Stimulated activated CD4-positive, alpha-beta T cell treated with anti-CD3 and anti-CD28 coated beads, TNF-alpha, amount 100 ng/mL, for 24 hours (primary cell): ENCODE results near the gene TMEM244.
"Not testable (repeated sequence)": the region's sequence is repeated elsewhere in the genome, so short reads cannot be mapped to it uniquely, and the experiment has no call there.

Source experiments
- DNase-seq, 3 experiments: peaks; one replicate each; pipeline ENCODE4 v3.0.0-alpha.2; 2020; ENCODE audit warnings: low read depth in 3 of 3

The TMEM244 gene

DNA sequence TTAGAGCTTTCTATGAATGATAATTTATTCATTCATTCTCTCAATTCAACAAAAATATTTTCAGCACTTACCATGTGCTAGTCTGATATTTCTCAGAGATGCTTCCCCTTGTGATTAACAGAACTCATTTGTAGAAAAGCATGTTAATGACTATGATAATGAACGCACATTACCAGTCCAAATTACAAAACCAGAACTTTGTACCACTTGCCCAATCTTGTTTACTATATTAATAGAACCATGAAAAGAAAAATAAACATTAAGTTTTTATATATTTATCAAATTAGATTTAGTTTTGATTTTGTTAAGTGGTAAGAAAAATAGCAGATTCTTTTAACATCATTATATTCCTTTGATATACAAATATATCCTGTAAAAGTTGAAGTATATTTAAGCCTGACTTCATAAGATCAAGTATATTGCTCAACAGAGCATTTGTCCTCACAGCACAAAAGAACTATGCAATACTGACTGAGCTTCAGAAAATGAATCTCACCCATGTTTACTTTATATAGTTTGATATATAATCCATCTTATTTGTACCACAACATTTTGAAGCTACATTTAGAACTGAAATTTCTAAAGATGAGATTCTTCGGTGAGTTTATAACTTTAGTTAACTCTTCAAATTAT lies 48.9 kb downstream of the TMEM244 start:
- DNase-seq = no peak

- DNase-seq = not testable (repeated sequence)
These were observed 54.0 kb downstream of the TMEM244 start for GRCh38 chr6:129807141-129807540.

DNA sequence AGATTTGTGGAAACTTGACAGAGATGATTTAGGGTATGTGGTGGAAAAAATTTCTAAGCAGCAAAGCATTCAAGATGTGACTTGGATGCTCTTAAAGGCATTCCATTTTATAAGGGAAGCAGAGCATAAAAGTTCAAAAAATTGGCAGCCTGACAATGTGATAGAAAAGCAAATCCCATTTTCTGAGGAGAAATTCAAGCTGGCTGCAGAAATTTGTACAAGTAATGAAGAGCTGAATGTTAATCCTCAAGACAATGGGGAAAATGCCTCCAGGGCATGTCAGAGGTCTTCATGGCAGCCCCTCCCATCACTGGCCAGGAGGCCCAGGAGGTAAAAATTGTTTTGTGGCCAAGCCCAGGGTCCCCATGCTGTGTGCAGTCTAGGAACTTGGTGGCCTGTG lies 58.2 kb downstream of the TMEM244 start:
- DNase-seq = not testable (repeated sequence)

- no peak for DNase-seq
These were observed 59.2 kb downstream of the TMEM244 start for GRCh38 chr6:129801909-129802308.

- DNase-seq = no peak
These were observed 65.9 kb downstream of the TMEM244 start for GRCh38 chr6:129795261-129795660.

- DNase-seq = no peak
These were observed 67.7 kb downstream of the TMEM244 start for GRCh38 chr6:129793447-129793846.

DNA sequence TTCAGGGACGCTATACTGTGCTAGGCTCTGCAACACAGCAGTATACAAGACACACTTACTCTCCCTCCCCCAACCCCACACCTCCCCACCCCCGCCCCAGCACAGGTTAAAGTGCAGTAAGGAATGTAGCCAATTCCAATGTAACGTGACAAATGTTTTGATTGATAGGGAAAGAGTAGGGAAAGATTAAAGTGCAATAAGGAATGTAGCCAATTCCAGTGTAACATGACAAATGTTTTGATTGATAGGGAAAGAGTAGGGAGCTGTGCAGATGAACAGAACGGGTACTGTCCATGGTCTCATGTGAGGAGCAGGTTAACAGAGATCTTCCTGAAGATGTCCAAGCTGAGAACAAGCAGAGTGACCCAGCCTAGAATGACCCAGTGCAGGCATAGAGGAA lies 69.1 kb downstream of the TMEM244 start:
- DNase-seq = no peak

- no peak for DNase-seq
These were observed 70.3 kb downstream of the TMEM244 start for GRCh38 chr6:129790785-129791184.

GRCh38 chr6:129789974-129790373 lies 71.1 kb downstream of the TMEM244 start:
- DNase-seq = no peak

GRCh38 chr6:129787816-129788215 lies 73.3 kb downstream of the TMEM244 start:
- no peak for DNase-seq

DNA sequence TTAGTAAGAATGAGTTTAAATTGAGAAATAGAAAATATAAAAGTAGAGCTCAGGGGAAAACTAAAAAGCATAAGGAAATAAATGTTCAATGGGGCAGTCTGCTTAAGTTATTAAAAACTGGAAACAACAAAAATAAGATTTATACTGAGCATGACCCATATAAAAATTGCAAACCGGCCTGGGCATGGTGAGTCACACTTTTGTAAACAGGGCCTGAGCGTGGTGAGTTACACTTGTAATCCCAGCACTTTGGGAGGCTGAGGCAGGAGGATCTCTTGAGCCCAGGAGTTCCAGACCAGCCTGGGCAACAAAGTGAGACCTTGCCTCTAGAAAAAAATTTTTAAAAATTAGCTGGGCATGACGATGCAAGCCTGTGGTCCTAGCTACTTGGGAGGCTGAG lies 74.6 kb downstream of the TMEM244 start:
- DNase-seq = no peak

DNA sequence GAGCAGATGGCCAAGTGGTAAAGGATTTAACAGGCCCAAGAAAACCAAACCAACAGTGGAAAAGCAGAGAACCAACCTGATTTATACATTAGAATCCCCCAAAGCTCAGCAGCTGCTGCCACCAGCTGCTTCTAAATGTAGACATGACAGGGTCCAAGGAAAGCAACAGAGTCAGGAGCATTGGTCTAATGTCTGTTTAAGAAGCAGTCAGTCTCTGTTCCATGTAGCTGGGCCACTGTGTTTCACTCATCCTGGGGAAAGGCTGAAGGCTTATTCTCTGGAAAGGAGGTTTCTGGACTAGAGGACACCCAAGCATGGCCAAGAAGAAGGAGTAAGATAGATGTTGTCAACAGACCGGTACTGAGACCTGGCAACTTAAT lies 75.4 kb downstream of the TMEM244 start:
- no peak for DNase-seq

DNA sequence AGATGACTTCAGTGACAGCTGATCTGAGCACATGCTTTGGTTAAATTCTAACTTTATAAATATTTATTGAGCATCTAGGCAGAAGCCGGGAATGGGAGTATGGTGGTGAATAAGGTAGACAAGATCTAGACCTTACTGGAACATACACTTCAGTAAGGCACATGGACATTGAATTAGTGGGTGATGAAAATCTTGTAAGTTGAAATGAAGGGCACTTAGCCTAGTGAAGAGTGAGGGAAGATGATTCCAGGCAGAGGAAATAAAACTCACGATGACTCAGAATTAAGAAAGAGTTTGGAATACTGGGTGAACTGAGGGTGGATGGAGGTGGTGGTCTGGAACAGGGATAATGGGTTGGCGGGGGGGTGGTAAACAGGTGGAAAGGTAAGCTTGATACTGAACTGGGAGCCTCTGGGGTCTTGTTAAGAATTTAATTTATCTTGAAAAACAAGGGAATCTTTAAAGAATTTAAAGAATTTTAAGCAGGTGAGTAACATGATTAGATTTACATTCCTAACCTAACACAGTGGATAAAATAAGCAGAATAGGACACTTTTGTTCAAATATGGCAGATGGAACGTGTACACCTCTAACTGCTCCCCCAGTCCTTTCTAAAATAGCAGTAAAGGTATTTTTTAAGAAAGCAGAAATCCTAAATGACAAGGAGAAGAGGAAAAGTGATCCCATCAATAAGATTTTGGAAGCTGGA lies 75.9 kb downstream of the TMEM244 start:
- DNase-seq = no peak
